Measurements from ENCODE around the gene KCNJ9. TPM values are rescaled to one million over a fixed set of nuclear protein-coding genes. Genes with fewer than 3 reads are reported as not detected.
"Not testable (repeated sequence)": the region's sequence is repeated elsewhere in the genome, so short reads cannot be mapped to it uniquely, and the experiment has no call there.

Gene KCNJ9
- polyA plus RNA-seq, 1 donor from 2014 or later, result 8.0 TPM

- H3K4me2 ChIP-seq (ENCODE audit: low read length), result no peak overlapping the region
- H3K9me3 ChIP-seq (ENCODE audit: low read length), result no peaks in the 10 kb centered on the region
- H2AFZ ChIP-seq (ENCODE audit: low read depth, low read length), result no peak overlapping the region
- H3F3A ChIP-seq (ENCODE audit: insufficient read depth, low read length, poor library complexity, severe bottlenecking), result no peaks in the 10 kb centered on the region
- TF ChIP-seq CTCF (IDR thresholded peaks at IDR 0.05; ENCODE audit: poor library complexity, severe bottlenecking) (peak; percentile 27), POLR2AphosphoS5 (IDR thresholded peaks at IDR 0.05) (no peak)
- H3K9me2 ChIP-seq (ENCODE audit: insufficient read depth, low read length), result no peaks in the 10 kb centered on the region
- no peak overlapping the region for H3K9ac ChIP-seq (ENCODE audit: low read length)
- no peak overlapping the region for H3K4me3 ChIP-seq (ENCODE audit: low read length)
- no peaks in the 10 kb centered on the region for H3K27me3 ChIP-seq (ENCODE audit: insufficient read depth, low read depth, low read length)
- no peaks in the 10 kb centered on the region for H3K79me2 ChIP-seq (replicated peaks; ENCODE audit: insufficient read depth, low read length)
- no peak overlapping the region for H3K27ac ChIP-seq (ENCODE audit: low read length)
- H3K36me3 ChIP-seq (ENCODE audit: insufficient read depth, low read length), result no peaks in the 10 kb centered on the region
- no peaks in the 10 kb centered on the region for H4K20me1 ChIP-seq (ENCODE audit: insufficient read depth)
Observed at GRCh38 chr1:160108888-160109662, 27.7 kb downstream of the KCNJ9 start.

- no peak overlapping the region for H3K4me2 ChIP-seq (ENCODE audit: low read length)
- H3K9ac ChIP-seq (ENCODE audit: low read length), result no peak overlapping the region
- H3K9me2 ChIP-seq (ENCODE audit: insufficient read depth, low read length), result no peaks in the 10 kb centered on the region
- H3K79me2 ChIP-seq (replicated peaks; ENCODE audit: insufficient read depth, low read length), result no peaks in the 10 kb centered on the region
- no peaks in the 10 kb centered on the region for H3F3A ChIP-seq (ENCODE audit: insufficient read depth, low read length, poor library complexity, severe bottlenecking)
- no peaks in the 10 kb centered on the region for H3K27me3 ChIP-seq (ENCODE audit: insufficient read depth, low read depth, low read length)
- no peak overlapping the region for H3K27ac ChIP-seq (ENCODE audit: low read length)
- no peaks in the 10 kb centered on the region for H3K36me3 ChIP-seq (ENCODE audit: insufficient read depth, low read length)
- H4K20me1 ChIP-seq (ENCODE audit: insufficient read depth), result no peaks in the 10 kb centered on the region
- no peak overlapping the region for H3K4me3 ChIP-seq (ENCODE audit: low read length)
- no peak overlapping the region for H2AFZ ChIP-seq (ENCODE audit: low read depth, low read length)
- no peaks in the 10 kb centered on the region for H3K9me3 ChIP-seq (ENCODE audit: low read length)
- TF ChIP-seq POLR2AphosphoS5 (IDR thresholded peaks at IDR 0.05) (no peak), REST (IDR thresholded peaks at IDR 0.05; ENCODE audit: borderline replicate concordance) (no peak), RAD21 (conservative IDR thresholded peaks at IDR 0.05) (no peak), EZH2 (IDR thresholded peaks at IDR 0.05; ENCODE audit: borderline replicate concordance, insufficient read depth, low read length, poor library complexity, severe bottlenecking) (no peak), CTCF (IDR thresholded peaks at IDR 0.05; ENCODE audit: poor library complexity, severe bottlenecking) (no peak), EP300 (conservative IDR thresholded peaks at IDR 0.05; ENCODE audit: poor library complexity, severe bottlenecking) (no peak), TAF1 (IDR thresholded peaks at IDR 0.05; ENCODE audit: low read depth) (no peak), MXI1 (conservative IDR thresholded peaks at IDR 0.05; ENCODE audit: poor library complexity, severe bottlenecking) (no peak), SMC3 (conservative IDR thresholded peaks at IDR 0.05; ENCODE audit: poor library complexity) (no peak)
Observed at GRCh38 chr1:160109686-160110085, 28.3 kb downstream of the KCNJ9 start.

- H3K27ac ChIP-seq (ENCODE audit: low read length), result not testable (repeated sequence)
Observed at GRCh38 chr1:160111462-160111861, 30.1 kb downstream of the KCNJ9 start.

More at GRCh38 chr1:160111462-160111861, 30.1 kb downstream of the KCNJ9 start:
- H3K4me3 ChIP-seq (ENCODE audit: low read length); H3F3A ChIP-seq (ENCODE audit: insufficient read depth, low read length, poor library complexity, severe bottlenecking); H3K79me2 ChIP-seq (replicated peaks; ENCODE audit: insufficient read depth, low read length); H2AFZ ChIP-seq (ENCODE audit: low read depth, low read length); H3K9ac ChIP-seq (ENCODE audit: low read length); H3K36me3 ChIP-seq (ENCODE audit: insufficient read depth, low read length); H3K9me2 ChIP-seq (ENCODE audit: insufficient read depth, low read length); H3K4me2 ChIP-seq (ENCODE audit: low read length); H3K9me3 ChIP-seq (ENCODE audit: low read length); H3K27me3 ChIP-seq (ENCODE audit: insufficient read depth, low read depth, low read length); H4K20me1 ChIP-seq (ENCODE audit: insufficient read depth): not testable (repeated sequence)

Data from neural cell (in vitro differentiated cells).